ENCODE data around the gene RALGPS2.

DNA sequence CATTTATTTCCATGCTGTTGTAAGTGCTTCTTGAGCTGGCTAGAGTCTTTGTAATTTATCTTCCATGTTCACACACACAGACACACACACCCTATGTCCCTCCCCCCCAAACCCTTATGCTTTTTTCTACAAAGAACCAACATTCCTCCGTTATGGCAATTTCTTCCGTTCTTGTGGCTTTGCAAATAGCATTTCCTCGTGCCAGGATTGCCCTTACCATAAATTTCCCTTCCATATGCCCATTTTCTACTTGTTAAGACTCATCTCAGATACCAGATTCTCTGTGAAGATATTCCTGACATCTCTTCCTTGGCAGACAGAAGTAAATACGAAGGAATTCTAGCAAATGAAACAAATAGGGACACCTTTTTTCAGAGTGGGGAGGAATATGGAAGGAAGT, 26.0 kb downstream of the RALGPS2 start:
- TF ChIP-seq, protein P1, sequence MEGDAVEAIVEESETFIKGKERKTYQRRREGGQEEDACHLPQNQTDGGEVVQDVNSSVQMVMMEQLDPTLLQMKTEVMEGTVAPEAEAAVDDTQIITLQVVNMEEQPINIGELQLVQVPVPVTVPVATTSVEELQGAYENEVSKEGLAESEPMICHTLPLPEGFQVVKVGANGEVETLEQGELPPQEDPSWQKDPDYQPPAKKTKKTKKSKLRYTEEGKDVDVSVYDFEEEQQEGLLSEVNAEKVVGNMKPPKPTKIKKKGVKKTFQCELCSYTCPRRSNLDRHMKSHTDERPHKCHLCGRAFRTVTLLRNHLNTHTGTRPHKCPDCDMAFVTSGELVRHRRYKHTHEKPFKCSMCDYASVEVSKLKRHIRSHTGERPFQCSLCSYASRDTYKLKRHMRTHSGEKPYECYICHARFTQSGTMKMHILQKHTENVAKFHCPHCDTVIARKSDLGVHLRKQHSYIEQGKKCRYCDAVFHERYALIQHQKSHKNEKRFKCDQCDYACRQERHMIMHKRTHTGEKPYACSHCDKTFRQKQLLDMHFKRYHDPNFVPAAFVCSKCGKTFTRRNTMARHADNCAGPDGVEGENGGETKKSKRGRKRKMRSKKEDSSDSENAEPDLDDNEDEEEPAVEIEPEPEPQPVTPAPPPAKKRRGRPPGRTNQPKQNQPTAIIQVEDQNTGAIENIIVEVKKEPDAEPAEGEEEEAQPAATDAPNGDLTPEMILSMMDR (IDR thresholded peaks at IDR 0.05; ENCODE audit: low read depth, low read length) = no peak
- TF ChIP-seq EZH2phosphoT487 (IDR thresholded peaks at IDR 0.05; ENCODE audit: low read depth) = no peak

Measured in OCI-LY3 (cell line).